CD4-positive, alpha-beta T cell treated with Interferon alpha-2 for 1 hour (primary cell): ENCODE results near the gene GAK.

Source experiments
- DNase-seq, 2 donors: peaks; one replicate each; pipeline ENCODE4 v3.0.0-alpha.2; 2020 to 2022

The GAK gene

GRCh38 chr4:867526-868250 lies 64.4 kb downstream of the GAK start:
- DNase-seq: no peak

GRCh38 chr4:866761-867390 lies 65.2 kb downstream of the GAK start:
- DNase-seq: no peak

- DNase-seq: no peak
Observed at GRCh38 chr4:866068-866760, 65.9 kb downstream of the GAK start.

- DNase-seq: no peak
Observed at GRCh38 chr4:865572-865971, 66.5 kb downstream of the GAK start.

- no peak for DNase-seq
Observed at GRCh38 chr4:865121-865465, 67.0 kb downstream of the GAK start.

- DNase-seq: no peak
Observed at GRCh38 chr4:864456-865120, 67.5 kb downstream of the GAK start.

- DNase-seq: no peak
Observed at GRCh38 chr4:860561-860960, 71.6 kb downstream of the GAK start.

GRCh38 chr4:859496-859895 lies 72.6 kb downstream of the GAK start:
- no peak for DNase-seq

GRCh38 chr4:858831-859451 lies 73.2 kb downstream of the GAK start:
- DNase-seq: no peak

GRCh38 chr4:858041-858481 lies 74.1 kb downstream of the GAK start:
- DNase-seq: no peak

GRCh38 chr4:857461-857860 lies 74.7 kb downstream of the GAK start:
- DNase-seq: no peak

- peak; percentile 15 to 41 for DNase-seq
Observed at GRCh38 chr4:856225-856901, 75.8 kb downstream of the GAK start.

GRCh38 chr4:855880-856224 lies 76.3 kb downstream of the GAK start:
- no peak for DNase-seq

- no peak for DNase-seq
Observed at GRCh38 chr4:854356-854755, 77.8 kb downstream of the GAK start.

- DNase-seq: no peak
Observed at GRCh38 chr4:853416-853781, 78.7 kb downstream of the GAK start.

GRCh38 chr4:851701-852430 lies 80.2 kb downstream of the GAK start:
- DNase-seq: no peak

- no peak for DNase-seq
Observed at GRCh38 chr4:850323-850945, 81.7 kb downstream of the GAK start.

GRCh38 chr4:849478-850175 lies 82.5 kb downstream of the GAK start:
- no peak for DNase-seq

GRCh38 chr4:848803-849477 lies 83.2 kb downstream of the GAK start:
- DNase-seq: no peak

GRCh38 chr4:848307-848691 lies 83.8 kb downstream of the GAK start:
- no peak for DNase-seq
